Activated naive CD4-positive, alpha-beta T cell treated with anti-CD3 and anti-CD28 coated beads, Interleukin-2, amount 50 U/mL, for 72 hours (primary cell): ENCODE measurements around the gene MED8. TPM values are rescaled to one million over a fixed set of nuclear protein-coding genes. Genes with fewer than 3 reads are reported as not detected.
"Not testable (repeated sequence)": the region's sequence is repeated elsewhere in the genome, so short reads cannot be mapped to it uniquely, and the experiment has no call there.

Experiments
- ATAC-seq, 2 donors: fragments of 150-1000 bp; cut with Tn5 transposase; 2 replicates each; pipeline ENCODE4 v1.10.0; 2021; ENCODE audit warnings: mild to moderate bottlenecking in 2 of 2, moderate library complexity in 2 of 2
- DNase-seq, 2 donors: peaks; one replicate each; pipeline ENCODE4 v3.0.0; 2021 to 2022; ENCODE audit warnings: low spot score in 2 of 2
- H3K27ac Mint-ChIP-seq, 2 donors: one replicate each; pipeline ENCODE4 v1.8.0; 2022; ENCODE audit warnings: mild to moderate bottlenecking in 2 of 2, mixed read lengths in 2 of 2
- H3K36me3 Mint-ChIP-seq, 2 donors: one replicate each; pipeline ENCODE4 v1.8.0; 2022; ENCODE audit warnings: mixed read lengths in 2 of 2
- H3K9me3 Mint-ChIP-seq, 2 donors: one replicate each; pipeline ENCODE4 v1.8.0; 2022; ENCODE audit warnings: mixed read lengths in 2 of 2
- total RNA-seq, 2 donors: library from RNA; stranded (reverse); gene quantifications; one replicate each; pipeline ENCODE4 v1.2.3, GENCODE V29; 2022

The MED8 gene
- total RNA-seq, 2 donors from 2014 or later, result 32.8 to 53.9 TPM

DNA sequence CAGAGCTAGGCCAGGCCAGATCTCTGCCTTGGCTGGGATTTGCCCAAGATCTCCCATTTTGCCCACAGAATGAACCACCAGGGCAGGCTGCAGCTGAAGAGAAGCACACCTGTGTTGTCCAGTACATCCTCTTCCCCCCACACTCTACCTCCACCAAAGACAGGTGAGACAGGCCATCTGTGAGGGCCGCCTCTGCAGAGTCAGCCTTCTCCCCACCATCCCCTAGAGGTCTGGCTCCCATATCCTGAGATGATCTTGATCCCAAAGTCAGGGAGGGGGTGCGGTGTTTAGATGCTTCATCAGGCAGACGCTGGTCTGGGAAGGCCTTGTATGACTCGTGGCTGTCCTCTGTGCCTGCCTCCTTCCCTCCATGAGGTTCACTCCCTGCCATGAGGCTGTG is 35.4 kb upstream of the MED8 start:
- H3K9me3 Mint-ChIP-seq, result no peaks in the 10 kb centered on the region
- no peak overlapping the region for H3K27ac Mint-ChIP-seq
- H3K36me3 Mint-ChIP-seq, result no peaks in the 10 kb centered on the region
- DNase-seq (no peak), ATAC-seq (no peak)

GRCh38 chr1:43423672-43424550 is 34.3 kb upstream of the MED8 start:
- Mint-ChIP-seq H3K27ac (peak overlapping the region in 1 of 2 donors; percentile 6), H3K9me3 (no peaks in the 10 kb centered on the region), H3K36me3 (no peaks in the 10 kb centered on the region)
- ATAC-seq (peak; percentile 76 to 79), DNase-seq (no peak)

DNA sequence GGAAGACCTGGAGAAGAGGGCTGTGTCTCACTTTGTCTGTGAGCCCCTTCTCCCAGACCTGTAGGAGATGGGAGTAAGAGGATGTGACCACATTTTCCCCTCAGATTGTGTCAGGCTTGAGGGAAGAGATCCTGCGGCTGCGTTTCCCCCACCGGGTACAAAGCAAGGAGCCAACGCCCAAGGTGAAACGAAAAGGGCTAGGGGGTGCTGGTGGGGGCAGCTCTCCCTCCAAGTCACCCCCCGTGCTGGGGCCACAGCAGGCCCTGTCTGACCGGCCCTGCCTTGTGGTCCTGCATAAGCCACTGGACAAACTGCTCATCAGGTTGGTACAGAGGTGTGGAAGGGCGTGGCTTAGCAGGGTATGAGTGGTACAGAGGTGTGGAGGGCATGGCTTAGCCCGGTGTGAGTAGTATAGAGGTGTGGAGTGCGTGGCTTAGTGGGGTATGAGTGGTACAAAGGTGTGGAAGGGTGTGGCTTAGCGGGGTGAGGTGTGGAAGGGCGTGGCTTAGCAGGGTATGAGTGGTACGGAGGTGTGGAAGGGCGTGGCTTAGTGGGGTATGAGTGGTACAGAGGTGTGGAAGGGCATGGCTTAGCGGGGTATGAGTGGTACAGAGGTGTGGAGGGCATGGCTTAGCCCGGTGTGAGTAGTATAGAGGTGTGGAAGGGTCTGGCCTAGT is 33.5 kb upstream of the MED8 start:
- ATAC-seq (peak; percentile 19 to 43), DNase-seq (no peak)
- no peaks in the 10 kb centered on the region for H3K9me3 Mint-ChIP-seq
- H3K27ac Mint-ChIP-seq, result peak overlapping the region in 1 of 2 donors; percentile 6
- H3K36me3 Mint-ChIP-seq, result no peaks in the 10 kb centered on the region

- no peaks in the 10 kb centered on the region for H3K9me3 Mint-ChIP-seq
- ATAC-seq (no peak), DNase-seq (no peak)
- H3K27ac Mint-ChIP-seq, result no peak overlapping the region
- no peaks in the 10 kb centered on the region for H3K36me3 Mint-ChIP-seq
Observed at GRCh38 chr1:43421976-43422750, 32.6 kb upstream of the MED8 start.

DNA sequence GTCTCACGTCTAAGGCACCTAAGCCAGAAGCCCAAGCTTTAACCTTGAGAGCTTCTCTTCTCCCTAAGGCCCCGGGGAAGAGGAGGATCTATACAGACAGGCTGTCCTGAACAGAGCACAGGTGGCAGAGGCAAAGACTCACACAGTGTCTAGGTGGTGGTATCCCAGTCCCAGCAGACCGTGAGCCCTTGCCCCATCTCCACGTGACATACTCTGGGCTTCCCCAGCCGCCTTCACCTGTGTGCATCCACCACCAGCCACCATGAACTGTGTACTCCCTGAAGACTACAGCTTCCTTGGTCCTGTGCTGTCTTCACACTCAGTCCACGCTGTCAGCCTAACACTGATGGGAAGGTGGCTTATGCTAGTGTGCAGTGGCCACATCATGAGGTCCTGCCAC is 31.8 kb upstream of the MED8 start:
- ATAC-seq, result no peak
- Mint-ChIP-seq H3K9me3 (no peaks in the 10 kb centered on the region), H3K36me3 (no peaks in the 10 kb centered on the region), H3K27ac (no peak overlapping the region)
- DNase-seq, result no peak

DNA sequence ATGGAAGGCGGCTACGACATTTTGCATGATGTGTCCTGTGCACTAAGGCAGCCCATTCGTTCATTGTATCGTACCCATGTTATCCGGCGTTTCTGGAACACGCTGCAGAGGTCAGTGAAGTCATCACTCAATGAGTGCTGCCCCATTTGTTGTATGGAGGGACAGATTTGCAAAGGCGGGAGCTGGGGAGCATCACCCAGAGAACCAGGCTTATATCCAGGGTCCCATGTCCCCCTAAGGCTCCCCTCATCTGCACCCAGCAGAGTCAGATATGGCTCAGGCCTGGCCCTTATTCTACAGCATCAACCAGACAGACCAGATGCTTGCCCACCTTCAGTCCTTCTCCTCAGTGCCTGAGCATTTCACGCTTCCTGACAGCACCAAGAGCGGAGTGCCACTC is 31.3 kb upstream of the MED8 start:
- H3K27ac Mint-ChIP-seq, result no peak overlapping the region
- no peak for ATAC-seq

GRCh38 chr1:43419627-43420425 is 30.2 kb upstream of the MED8 start:
- no peak for ATAC-seq
- H3K36me3 Mint-ChIP-seq, result no peaks in the 10 kb centered on the region
- H3K9me3 Mint-ChIP-seq, result no peaks in the 10 kb centered on the region
- no peak overlapping the region for H3K27ac Mint-ChIP-seq
- peak in 1 of 2 donors; percentile 21 for DNase-seq

More for the DNA sequence above, 31.3 kb upstream of the MED8 start:
- Mint-ChIP-seq H3K9me3 (no peaks in the 10 kb centered on the region), H3K36me3 (no peaks in the 10 kb centered on the region)
- DNase-seq, result no peak

DNA sequence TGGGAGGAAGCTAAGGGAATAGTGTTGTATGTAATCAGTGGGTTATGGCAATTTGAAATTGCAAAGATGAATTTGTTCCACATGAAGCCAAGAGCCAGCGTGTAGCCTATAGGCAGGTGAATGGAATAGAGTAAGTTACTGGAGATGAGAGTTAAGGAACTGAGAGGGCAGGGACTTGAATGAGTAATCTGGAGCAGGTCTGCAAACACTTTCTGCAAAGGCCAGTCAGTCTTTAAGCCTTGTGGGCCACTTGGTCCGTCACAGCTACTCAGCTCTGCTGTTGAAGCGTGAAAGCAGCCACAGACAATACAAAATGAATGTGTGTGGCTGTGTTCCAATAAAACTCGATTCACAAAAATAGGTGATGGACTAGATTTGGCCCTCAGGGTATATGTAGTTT is 29.3 kb upstream of the MED8 start:
- ATAC-seq, result no peak
- DNase-seq, result no peak
- H3K27ac Mint-ChIP-seq, result no peak overlapping the region
- H3K9me3 Mint-ChIP-seq, result no peaks in the 10 kb centered on the region
- no peaks in the 10 kb centered on the region for H3K36me3 Mint-ChIP-seq

GRCh38 chr1:43415901-43416300 is 26.3 kb upstream of the MED8 start:
- H3K36me3 Mint-ChIP-seq, result peaks cover 0 to 4% of the 10 kb centered on the region in 2 donors
- H3K9me3 Mint-ChIP-seq, result no peaks in the 10 kb centered on the region
- no peak overlapping the region for H3K27ac Mint-ChIP-seq
- ATAC-seq (no peak), DNase-seq (no peak)

DNA sequence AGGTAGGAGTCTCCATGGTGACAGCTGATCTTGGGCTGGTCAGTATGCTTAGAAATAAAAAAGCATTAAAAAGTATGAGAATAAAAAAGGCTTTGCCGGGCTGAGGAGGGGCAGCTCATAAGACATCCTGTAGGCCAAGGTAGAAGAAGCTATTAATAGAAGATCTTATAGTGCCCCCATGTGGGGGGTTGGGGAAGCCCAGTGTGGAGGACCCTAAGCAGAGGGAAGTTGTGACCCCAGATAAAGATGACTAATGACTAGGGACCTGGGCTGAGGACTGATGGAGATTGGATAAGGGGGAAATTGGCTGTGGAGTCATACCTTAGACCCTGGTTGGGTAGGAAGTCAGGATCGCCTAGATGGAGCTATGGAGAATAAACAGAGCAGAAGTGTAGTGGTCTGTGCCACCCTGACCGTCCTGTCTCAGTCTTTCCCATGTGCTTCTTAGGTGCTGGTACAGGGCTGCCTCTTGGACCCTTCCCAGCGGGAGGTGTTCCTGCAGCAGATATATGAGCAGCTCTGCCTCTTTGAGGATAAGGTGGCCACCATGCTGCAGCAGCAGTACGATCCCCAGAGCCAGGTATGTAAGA is 25.1 kb upstream of the MED8 start:
- ATAC-seq (peak; percentile 90 to 94), DNase-seq (peak in 1 of 2 donors; percentile 66)
- peak overlapping the region; percentile 14 to 37 for H3K27ac Mint-ChIP-seq
- peaks cover 0 to 4% of the 10 kb centered on the region in 2 donors for H3K36me3 Mint-ChIP-seq
- no peaks in the 10 kb centered on the region for H3K9me3 Mint-ChIP-seq

GRCh38 chr1:43413426-43413825 is 23.8 kb upstream of the MED8 start:
- not testable (repeated sequence) for DNase-seq, H3K9me3 Mint-ChIP-seq, H3K36me3 Mint-ChIP-seq, ATAC-seq
- H3K27ac Mint-ChIP-seq, result peak overlapping the region in 1 of 2 donors; percentile 16

DNA sequence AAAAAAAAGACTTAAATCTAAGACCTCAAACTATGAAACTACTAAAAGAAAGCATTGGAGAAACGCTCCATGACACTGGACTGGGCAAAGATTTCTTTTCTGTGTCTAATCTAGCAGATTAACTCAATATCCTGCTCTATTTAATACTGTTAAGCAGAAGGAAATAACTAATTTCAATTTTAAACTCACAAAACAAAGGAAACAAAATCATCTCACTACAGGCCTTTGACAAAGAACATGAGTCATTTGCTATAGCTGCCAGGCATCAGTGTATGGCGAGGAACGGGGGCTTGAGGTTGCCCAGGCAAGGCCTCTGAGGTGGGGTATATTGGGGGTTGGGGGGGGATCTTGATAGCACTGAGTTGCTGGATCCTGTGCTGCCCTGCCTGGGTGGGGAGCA is 21.0 kb upstream of the MED8 start:
- Mint-ChIP-seq H3K36me3 (peaks cover 0 to 17% of the 10 kb centered on the region in 2 donors), H3K9me3 (no peaks in the 10 kb centered on the region), H3K27ac (no peak overlapping the region)
- DNase-seq (no peak), ATAC-seq (no peak)

DNA sequence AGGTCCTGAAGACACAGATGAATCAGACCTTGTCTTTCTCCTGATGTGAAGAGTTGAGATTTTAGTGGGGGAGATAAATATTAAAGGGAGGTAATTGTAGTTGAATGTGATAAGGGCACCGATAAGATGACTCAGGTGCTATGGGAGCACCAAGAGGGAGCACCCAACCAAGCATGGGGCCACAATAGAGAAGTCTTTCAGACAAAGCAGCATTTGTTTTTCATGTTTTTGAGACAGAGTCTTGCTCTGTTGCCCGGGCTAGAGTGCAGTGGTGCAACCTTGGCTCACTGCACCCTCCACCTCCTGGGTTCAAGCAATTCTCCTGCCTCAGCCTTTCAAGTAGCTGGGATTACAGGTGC is 16.3 kb upstream of the MED8 start:
- no peak for ATAC-seq
- Mint-ChIP-seq H3K36me3 (peaks cover 12 to 20% of the 10 kb centered on the region in 2 donors), H3K9me3 (no peaks in the 10 kb centered on the region), H3K27ac (no peak overlapping the region)
- DNase-seq, result no peak

- H3K27ac Mint-ChIP-seq, result no peak overlapping the region
- ATAC-seq (no peak), DNase-seq (no peak)
- peaks cover 12 to 20% of the 10 kb centered on the region in 2 donors for H3K36me3 Mint-ChIP-seq
- no peaks in the 10 kb centered on the region for H3K9me3 Mint-ChIP-seq
Observed at GRCh38 chr1:43405219-43405875, 15.7 kb upstream of the MED8 start.

GRCh38 chr1:43404353-43404752 is 14.8 kb upstream of the MED8 start:
- DNase-seq (no peak), ATAC-seq (no peak)
- no peak overlapping the region for H3K27ac Mint-ChIP-seq
- peaks cover 12 to 20% of the 10 kb centered on the region in 2 donors for H3K36me3 Mint-ChIP-seq
- no peaks in the 10 kb centered on the region for H3K9me3 Mint-ChIP-seq
